COR-L47 (cell line): ENCODE data around the gene DBH.
A peak's percentile ranks its signal among the peaks of the same experiment; 100 is the strongest.

Experiments
- DNase-seq: peaks from one replicate; lab custom pipeline; 2025; lab: John Stamatoyannopoulos, UW

The DBH gene

GRCh38 chr9:133604214-133604613 lies 31.9 kb upstream of the DBH start:
- peak; percentile 44 for DNase-seq

- DNase-seq: no peak
Measured at GRCh38 chr9:133604856-133605255, 31.3 kb upstream of the DBH start.

GRCh38 chr9:133605446-133605845 lies 30.7 kb upstream of the DBH start:
- DNase-seq: no peak

- DNase-seq: no peak
Measured at GRCh38 chr9:133605856-133606707, 30.1 kb upstream of the DBH start.

GRCh38 chr9:133606708-133607025 lies 29.5 kb upstream of the DBH start:
- peak; percentile 46 for DNase-seq

- DNase-seq: no peak
Measured at GRCh38 chr9:133607381-133607780, 28.8 kb upstream of the DBH start.

GRCh38 chr9:133607976-133608375 lies 28.2 kb upstream of the DBH start:
- DNase-seq: no peak

- DNase-seq: no peak
Measured at GRCh38 chr9:133608382-133608781, 27.8 kb upstream of the DBH start.

- no peak for DNase-seq
Measured at GRCh38 chr9:133608889-133609288, 27.3 kb upstream of the DBH start.

GRCh38 chr9:133609311-133610098 lies 26.7 kb upstream of the DBH start, which contains the start of gene FAM163B:
Gene FAM163B (minus strand): TSS chr9:133609389. CDS start chr9:133580223, 29,166 bp downstream.
- DNase-seq: no peak

GRCh38 chr9:133610845-133611244 lies 25.3 kb upstream of the DBH start:
- peak; percentile 88 for DNase-seq

GRCh38 chr9:133612051-133612450 lies 24.1 kb upstream of the DBH start:
- no peak for DNase-seq

GRCh38 chr9:133612816-133613215 lies 23.3 kb upstream of the DBH start:
- no peak for DNase-seq

- no peak for DNase-seq
Measured at GRCh38 chr9:133613432-133613831, 22.7 kb upstream of the DBH start.

- no peak for DNase-seq
Measured at GRCh38 chr9:133614056-133614455, 22.1 kb upstream of the DBH start.

GRCh38 chr9:133614678-133615077 lies 21.5 kb upstream of the DBH start:
- DNase-seq: no peak

GRCh38 chr9:133615186-133615585 lies 21.0 kb upstream of the DBH start:
- DNase-seq: no peak

GRCh38 chr9:133615606-133616188 lies 20.5 kb upstream of the DBH start:
- no peak for DNase-seq

GRCh38 chr9:133616643-133617405 lies 19.3 kb upstream of the DBH start:
- no peak for DNase-seq

- no peak for DNase-seq
Measured at GRCh38 chr9:133618726-133619125, 17.4 kb upstream of the DBH start.

- no peak for DNase-seq
Measured at GRCh38 chr9:133619791-133620190, 16.4 kb upstream of the DBH start.

GRCh38 chr9:133621725-133622267 lies 14.4 kb upstream of the DBH start:
- DNase-seq: no peak
